Raji (cell line): ENCODE data around the gene F8.

Experiments
- POLR2A ChIP-seq: IDR thresholded peaks from 2 replicates; pipeline ENCODE4 v1.6.1; 2011; ENCODE audit warnings: low read depth, low read length, control low read depth; ENCODE audit not compliant: insufficient read depth

Gene F8

DNA sequence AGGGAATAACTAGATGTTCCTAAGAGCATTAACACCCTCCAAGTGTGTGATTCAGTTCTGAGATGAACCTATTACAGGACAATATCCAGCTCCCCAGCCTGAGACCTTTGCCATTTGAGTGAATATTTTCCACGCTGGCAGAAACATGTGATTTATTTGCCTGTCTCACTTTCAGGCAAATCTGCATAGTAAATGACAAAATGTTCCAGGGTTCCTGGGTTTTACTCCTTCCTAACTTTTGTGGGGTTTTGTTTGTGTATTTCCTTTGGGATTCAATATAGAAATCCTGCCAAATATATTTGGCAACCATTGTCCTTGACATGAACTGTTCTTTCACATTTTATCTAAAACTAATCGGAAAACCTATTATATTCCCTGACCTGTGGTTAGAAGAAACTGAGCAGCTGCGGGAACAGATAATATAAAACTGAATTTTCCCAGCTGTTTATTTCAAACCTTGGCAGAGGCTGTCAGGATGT is 12.5 kb downstream of the F8 start:
- TF ChIP-seq POLR2A = no peak

DNA sequence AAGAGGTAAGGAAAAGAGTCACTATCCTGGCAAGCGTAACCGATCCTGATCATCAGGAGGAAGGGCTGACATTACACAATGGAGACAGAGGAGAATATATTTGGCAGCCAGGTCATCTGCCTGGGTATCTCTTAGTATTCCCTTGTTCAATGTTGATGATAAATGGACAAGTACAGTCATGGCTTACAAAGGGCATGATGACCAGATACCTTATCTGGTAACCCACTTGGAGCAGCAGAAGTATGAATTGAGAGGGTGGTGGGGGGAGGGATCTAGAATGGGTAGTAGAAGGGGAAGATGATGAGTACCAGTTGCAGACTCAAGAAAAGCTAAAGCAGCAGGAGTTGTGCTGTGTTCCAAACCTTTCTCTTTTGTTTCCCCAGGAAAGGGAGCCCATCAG is 17.3 kb downstream of the F8 start:
- no peak for TF ChIP-seq POLR2A

DNA sequence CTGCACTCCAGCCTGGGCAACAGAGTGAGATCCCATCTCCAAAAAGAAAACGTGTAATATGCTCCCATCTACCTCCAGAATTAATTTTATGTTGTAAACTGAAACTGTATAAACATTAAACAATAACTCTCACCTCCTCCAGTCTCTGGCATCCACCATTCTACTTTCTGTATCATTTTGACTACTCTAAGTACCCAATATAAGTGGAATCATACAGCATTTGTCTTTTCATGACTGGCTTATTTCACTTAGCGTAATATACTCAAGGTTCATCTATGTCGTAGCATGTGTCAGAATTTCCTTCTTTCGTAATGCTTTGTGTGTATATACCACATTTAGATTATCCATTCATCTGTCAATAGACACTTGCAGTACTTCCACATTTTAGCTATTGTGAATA is 20.6 kb downstream of the F8 start:
- no peak for TF ChIP-seq POLR2A

DNA sequence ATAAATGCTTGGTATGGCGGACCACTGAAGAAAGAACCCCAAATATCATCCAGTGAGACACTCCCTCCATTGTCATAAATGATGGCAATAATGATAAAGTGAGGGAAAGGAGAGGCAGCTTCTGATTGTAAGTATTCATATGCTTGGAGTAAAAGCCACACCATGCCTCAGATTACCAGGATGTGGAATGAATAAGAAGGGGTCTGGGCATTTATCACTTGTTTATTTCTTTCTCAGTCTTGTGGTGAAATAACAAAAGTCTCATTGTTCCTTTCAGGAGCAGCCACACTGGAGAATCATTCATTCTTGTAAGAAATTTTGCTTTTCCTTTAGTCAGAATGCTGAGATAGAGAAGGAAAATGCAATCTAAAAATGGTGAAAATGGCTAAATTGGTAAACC is 21.7 kb downstream of the F8 start:
- no peak for TF ChIP-seq POLR2A

DNA sequence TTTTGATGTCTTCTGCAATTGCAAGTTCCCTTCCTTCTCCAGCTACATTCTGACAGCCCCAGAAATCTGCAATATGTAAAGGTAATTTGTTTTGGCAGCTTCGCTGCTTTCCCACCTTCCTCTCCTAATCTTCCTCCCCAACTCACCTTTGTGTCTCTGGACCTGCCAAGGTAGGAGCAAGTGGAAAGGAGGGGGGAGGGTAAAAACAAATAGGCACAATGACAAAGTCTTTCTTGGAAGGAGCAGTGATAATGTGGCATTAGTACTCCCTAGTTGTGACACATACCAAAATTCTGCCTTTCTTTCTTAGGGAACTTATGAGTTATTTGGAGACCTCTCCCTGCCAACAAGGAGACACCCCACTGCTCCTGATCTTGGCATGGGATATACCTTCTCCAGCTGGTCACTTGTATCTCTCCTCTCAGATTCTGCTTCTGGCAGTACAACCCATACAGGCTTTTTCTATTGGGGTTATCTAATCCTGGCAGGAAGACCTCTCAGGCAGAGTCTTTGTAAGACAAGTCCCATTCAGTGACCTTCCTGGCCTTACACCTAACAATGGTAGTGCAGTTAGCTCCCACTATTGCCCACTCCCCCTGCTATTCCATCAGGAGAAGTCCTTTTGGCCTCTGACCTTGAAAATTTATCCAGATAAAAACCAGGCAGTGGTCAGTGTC is 24.2 kb downstream of the F8 start:
- no peak for TF ChIP-seq POLR2A

DNA sequence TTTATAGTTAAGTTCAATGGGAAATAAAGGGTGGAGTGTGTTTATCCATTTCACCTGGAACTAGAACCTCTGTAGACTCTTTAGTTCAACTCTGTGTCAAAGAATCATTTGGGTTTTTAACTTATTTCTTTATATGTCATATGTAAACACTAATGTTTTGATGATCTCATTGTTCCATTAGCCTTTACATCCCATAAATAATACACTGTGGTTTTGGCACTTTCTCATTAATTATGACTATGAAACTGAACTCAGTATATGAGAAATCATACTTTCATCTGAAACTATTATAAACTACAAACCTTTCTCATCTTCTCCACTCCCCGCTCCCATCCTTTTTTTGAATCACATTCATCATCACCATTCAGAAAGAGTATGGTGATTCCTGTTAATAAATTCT is 31.0 kb downstream of the F8 start:
- no peak for TF ChIP-seq POLR2A

DNA sequence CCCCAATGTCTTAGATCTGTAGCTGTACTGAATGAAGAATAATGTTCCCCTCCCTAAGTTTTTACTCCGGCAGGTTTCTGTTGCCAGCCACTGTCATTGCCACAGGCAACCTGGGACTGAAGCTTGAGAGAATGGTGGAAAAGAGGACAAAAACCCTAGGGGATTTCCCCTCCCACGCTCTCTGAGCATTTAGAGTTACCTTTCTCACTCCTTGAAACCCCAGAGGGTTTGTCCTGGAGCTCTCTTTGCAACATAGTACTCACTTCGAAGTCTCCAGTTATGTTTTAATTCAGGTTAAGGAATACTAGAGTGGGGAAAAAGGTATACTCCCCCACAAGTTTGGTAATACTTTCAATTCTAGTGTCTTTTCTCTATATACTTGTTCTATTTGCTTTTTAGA is 31.5 kb downstream of the F8 start:
- TF ChIP-seq POLR2A = no peak

DNA sequence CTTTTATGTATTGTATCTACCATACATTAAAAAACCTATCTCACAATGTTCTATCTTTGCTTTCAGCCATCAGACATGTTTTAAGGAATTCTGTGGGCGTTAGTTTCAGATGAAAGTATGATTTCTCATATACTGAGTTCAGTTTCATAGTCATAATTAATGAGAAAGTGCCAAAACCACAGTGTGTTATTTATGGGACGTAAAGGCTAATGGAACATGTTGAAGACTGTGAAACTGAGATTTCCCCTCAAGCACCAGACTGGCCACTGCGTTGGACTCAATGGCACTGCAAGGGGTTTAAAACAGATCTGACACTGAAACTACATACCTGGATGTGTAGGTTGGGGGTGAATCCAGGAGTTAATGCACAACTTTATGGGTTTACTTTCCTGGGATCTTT is 32.0 kb downstream of the F8 start:
- no peak for TF ChIP-seq POLR2A

DNA sequence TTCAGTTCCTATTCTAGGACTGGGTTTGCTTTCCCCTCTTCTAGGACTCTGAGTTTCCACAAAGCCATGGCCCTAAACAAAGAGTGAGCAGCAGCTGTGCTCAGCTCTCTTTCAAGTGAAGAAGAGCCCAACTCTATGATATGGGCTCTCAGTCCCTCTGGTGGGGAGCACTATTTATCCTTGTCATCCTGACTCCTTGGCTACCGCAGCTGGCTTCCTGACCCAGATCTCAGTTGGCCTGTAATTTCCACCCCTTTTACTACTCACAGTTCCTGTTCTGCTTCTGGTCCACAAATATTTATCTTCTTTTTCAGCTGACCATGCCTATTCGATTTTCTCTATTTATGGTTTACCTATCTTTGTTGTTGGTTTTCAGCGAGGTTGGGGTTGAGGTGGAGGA is 33.8 kb downstream of the F8 start:
- TF ChIP-seq POLR2A = no peak

DNA sequence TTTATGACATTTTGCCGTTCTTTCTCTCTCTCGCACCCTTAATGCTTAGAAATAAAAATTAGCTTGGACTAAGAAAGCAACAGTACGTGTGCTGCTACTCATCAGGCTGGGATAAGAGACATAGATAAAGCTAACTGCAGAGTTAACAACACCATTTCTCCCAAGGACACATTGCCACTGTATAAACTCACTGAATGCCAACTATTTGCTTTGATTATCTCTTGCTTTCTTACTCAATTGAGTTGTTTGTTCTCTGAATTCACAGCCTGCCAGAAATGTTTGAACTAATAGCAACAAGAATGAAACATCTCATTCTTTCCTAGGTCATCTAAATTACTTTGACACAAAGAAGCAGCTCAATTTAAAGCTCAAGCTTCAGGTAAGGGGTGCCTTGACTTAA is 34.6 kb downstream of the F8 start:
- TF ChIP-seq POLR2A = no peak

DNA sequence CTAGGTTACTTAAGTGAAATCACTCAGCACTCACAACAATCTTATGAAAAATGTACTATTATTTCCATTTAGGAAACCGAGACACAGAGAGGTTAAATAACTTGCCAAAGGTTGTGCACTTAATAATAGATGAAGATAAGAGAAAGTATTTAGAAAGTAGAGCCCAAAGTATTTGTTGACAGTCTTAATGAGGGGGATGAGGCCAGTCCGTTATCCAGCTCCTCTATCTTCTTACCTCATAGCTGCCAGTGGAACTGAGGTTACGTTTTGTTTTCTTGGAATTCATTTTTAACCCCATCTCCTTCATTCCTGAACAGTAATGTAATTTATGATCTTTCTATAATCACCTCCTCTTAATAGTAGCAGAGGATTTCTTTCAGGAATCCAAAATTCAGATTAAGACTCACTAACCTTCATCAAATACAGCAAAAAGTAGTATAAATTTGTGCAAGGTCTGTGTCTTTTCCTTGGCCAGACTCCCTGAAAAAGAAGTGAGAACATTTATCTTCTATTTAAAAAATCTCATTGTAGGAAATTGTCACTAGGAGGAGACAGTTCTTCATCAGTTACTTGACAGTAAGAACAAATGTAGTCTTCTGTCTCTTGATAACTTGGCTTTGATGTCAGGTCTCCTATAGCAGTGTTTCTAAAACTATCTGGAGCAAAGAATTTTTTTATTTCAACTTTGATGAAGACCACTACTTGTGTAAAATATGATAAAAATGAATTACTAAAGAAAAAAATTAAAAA is 35.5 kb downstream of the F8 start:
- TF ChIP-seq POLR2A = no peak

DNA sequence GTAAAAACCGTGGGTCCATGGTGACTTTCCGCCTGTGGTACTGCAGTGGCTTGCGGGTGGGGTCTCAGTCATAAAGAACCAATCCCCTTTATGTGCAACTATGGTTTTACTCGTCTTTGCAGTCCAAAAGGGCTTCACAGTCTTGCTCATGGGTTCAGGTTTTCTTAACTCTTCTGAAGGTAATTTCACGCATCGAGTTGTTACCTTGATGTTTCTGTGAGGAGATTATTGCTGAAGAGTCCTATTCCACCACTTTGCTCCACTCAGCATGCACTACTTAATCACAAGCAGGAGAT is 41.5 kb downstream of the F8 start:
- TF ChIP-seq POLR2A = no peak

DNA sequence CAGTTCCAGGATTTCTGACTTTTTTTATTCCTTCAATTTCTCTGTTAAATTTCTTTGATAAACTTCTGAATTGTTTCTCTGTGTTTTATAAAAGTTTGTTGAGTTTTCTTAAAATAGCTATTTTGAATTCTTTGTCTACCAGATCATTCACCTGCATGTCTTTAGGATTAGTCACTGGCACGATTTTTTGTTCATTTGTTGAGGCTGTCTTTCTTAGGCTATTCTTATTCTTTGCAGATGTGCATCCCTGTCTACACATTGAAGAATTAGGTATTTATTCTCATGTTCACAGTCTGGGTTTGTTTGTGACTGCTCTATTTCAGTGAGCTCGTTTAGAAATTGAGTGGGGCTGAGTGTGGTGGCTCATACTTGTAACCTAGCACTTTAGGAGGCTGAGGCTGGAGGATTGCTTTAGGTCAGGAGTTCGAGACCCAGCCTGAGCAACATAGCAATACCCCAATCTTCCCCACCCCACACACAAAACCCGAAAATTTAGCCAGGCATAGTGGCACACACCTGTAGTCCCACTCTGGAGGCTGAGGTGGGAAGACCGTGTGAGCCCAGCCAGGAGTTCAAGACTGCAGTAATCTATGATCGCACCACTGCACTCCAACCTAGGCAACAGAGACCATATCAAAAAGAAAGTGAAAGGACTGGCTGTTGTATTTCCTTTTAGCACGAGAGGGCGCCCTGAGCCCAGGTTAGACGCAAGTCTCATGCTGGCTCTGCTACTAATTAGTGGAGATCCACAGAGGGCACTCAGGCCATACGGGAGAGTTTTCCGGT is 42.0 kb downstream of the F8 start:
- TF ChIP-seq POLR2A = no peak

DNA sequence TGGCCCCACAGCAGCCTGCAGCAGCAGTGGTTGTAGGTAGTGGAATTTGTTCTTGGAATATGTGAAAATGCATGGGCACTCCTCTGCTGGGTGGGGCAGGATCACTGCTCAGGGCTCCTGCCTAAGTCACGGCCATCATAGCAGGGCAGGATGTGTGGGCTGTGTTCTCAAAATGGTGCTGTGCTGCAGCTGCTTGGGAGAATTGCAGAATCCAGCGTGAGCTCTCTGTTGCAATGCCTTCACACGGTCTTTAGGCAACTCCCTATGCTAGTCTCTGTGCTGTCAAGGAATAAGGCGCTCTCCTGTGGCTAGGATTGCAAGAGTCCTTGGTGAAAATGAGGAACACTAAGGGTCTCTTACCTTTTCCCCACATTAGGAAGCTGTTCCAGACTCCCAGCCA is 42.9 kb downstream of the F8 start:
- no peak for TF ChIP-seq POLR2A

DNA sequence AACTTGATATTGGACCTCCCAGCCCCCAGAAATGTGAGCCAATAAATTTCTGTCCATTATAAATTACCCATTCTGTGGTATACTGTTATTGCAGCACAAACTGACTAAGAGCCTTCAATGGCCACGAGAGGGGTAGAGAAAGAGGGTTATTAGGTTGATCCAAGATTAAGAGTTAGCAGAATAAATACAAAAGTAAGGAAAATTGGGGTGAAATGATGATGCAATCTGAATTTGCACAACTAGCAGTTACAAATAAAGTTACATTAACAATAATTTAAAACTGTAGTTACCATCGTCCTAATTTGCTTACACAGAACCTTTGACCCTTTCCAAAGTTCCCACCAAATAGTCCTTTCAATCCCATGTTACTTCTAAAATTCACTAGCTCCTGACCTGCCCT is 54.2 kb downstream of the F8 start:
- no peak for TF ChIP-seq POLR2A

DNA sequence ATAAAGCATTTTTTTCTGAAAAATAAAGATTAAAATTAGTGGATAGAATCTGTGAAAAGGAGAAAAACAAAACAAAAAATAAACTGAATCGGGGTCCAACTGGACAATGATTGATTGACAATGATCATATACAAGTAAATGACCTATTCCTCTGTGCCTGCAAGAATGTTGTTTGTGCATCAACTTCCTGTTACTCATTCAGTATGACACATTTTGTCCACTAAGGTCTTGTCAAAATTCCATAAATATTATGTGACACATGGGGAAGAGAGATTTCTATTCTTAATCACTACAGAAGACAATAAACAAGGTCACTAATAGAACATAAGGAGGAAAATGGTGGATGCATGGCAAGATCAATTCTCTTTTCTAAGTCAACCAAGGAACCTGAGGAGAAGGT is 54.9 kb downstream of the F8 start:
- TF ChIP-seq POLR2A = no peak
